NCI-H446 (cell line): ENCODE data around the gene GPATCH2.
A peak's percentile ranks its signal among the peaks of the same experiment; 100 is the strongest.

Source experiments
- DNase-seq, 2 experiments: peaks; one replicate each; lab custom pipeline; 2025; lab: John Stamatoyannopoulos, UW

Gene GPATCH2

GRCh38 chr1:217630711-217631591, at the start of gene GPATCH2, which contains the start of gene SPATA17:
TSS of gene GPATCH2 (minus strand) at chr1:217631090. CDS start at chr1:217630971, 119 bp downstream.
TSS of gene SPATA17 (plus strand) at chr1:217631344. CDS start at chr1:217631379, 35 bp downstream.
- DNase-seq = peak; percentile 83 to 93

GRCh38 chr1:217674028-217674729, 43.3 kb upstream of the GPATCH2 start:
- DNase-seq = no peak

- no peak for DNase-seq
Measured at GRCh38 chr1:217673387-217673786, 42.5 kb upstream of the GPATCH2 start.

GRCh38 chr1:217668351-217668940, 37.6 kb upstream of the GPATCH2 start:
- DNase-seq = no peak

GRCh38 chr1:217661407-217661806, 30.5 kb upstream of the GPATCH2 start:
- DNase-seq = no peak

- peak in 1 of 2 experiments; percentile 31 for DNase-seq
Measured at GRCh38 chr1:217660353-217661062, 29.6 kb upstream of the GPATCH2 start.

GRCh38 chr1:217650674-217651073, 19.8 kb upstream of the GPATCH2 start:
- no peak for DNase-seq

- no peak for DNase-seq
Measured at GRCh38 chr1:217647791-217648190, 16.9 kb upstream of the GPATCH2 start.

- no peak for DNase-seq
Measured at GRCh38 chr1:217642455-217642854, 11.6 kb upstream of the GPATCH2 start.

GRCh38 chr1:217627431-217627830, 3.5 kb downstream of the GPATCH2 start:
- no peak for DNase-seq

- DNase-seq = no peak
Measured at GRCh38 chr1:217626321-217626720, 4.6 kb downstream of the GPATCH2 start.

- DNase-seq = no peak
Measured at GRCh38 chr1:217622042-217622441, 8.8 kb downstream of the GPATCH2 start.

- no peak for DNase-seq
Measured at GRCh38 chr1:217620814-217621213, 10.1 kb downstream of the GPATCH2 start.

- no peak for DNase-seq
Measured at GRCh38 chr1:217617126-217617525, 13.8 kb downstream of the GPATCH2 start.

- no peak for DNase-seq
Measured at GRCh38 chr1:217614200-217614712, 16.6 kb downstream of the GPATCH2 start.

GRCh38 chr1:217605390-217605789, 25.5 kb downstream of the GPATCH2 start:
- no peak for DNase-seq

GRCh38 chr1:217602380-217602779, 28.5 kb downstream of the GPATCH2 start:
- DNase-seq = no peak

- DNase-seq = no peak
Measured at GRCh38 chr1:217599154-217599553, 31.7 kb downstream of the GPATCH2 start.

- DNase-seq = no peak
Measured at GRCh38 chr1:217590598-217590997, 40.3 kb downstream of the GPATCH2 start.

- DNase-seq = no peak
Measured at GRCh38 chr1:217586586-217586985, 44.3 kb downstream of the GPATCH2 start.

GRCh38 chr1:217585577-217585976, 45.3 kb downstream of the GPATCH2 start:
- no peak for DNase-seq
